ENCODE data around the gene MYH15.

The MYH15 gene

GRCh38 chr3:108500728-108501127 lies 9.7 kb downstream of the MYH15 start:
- Mint-ChIP-seq H3K4me3 (no peak overlapping the region), H3K27me3 (no peaks in the 10 kb centered on the region), H3K9me3 (no peaks in the 10 kb centered on the region), H3K4me1 (ENCODE audit: low read depth in 2 of 2) (no peaks in the 10 kb centered on the region), H3K27ac (no peak overlapping the region), H3K36me3 (ENCODE audit: insufficient read depth) (no peaks in the 10 kb centered on the region)
- ATAC-seq (replicated peaks) (no peak), DNase-seq (no peak)

GRCh38 chr3:108497271-108497670 lies 13.1 kb downstream of the MYH15 start:
- H3K9me3 Mint-ChIP-seq, result no peaks in the 10 kb centered on the region
- ATAC-seq (replicated peaks) (no peak), DNase-seq (no peak)
- H3K36me3 Mint-ChIP-seq (ENCODE audit: insufficient read depth), result no peaks in the 10 kb centered on the region
- H3K4me1 Mint-ChIP-seq (ENCODE audit: low read depth in 2 of 2), result no peaks in the 10 kb centered on the region
- no peak overlapping the region for H3K4me3 Mint-ChIP-seq
- no peak overlapping the region for H3K27ac Mint-ChIP-seq
- H3K27me3 Mint-ChIP-seq, result no peaks in the 10 kb centered on the region

- ATAC-seq (replicated peaks), result no peak
- H3K9me3 Mint-ChIP-seq, result no peaks in the 10 kb centered on the region
- no peak overlapping the region for H3K4me3 Mint-ChIP-seq
- no peak overlapping the region for H3K27ac Mint-ChIP-seq
- H3K27me3 Mint-ChIP-seq, result no peaks in the 10 kb centered on the region
- no peaks in the 10 kb centered on the region for H3K4me1 Mint-ChIP-seq (ENCODE audit: low read depth in 2 of 2)
- no peaks in the 10 kb centered on the region for H3K36me3 Mint-ChIP-seq (ENCODE audit: insufficient read depth)
- DNase-seq, result no peak
Measured at GRCh38 chr3:108495717-108496116, 14.7 kb downstream of the MYH15 start.

GRCh38 chr3:108494906-108495531 lies 15.4 kb downstream of the MYH15 start:
- Mint-ChIP-seq H3K4me1 (ENCODE audit: low read depth in 2 of 2) (peaks cover 0 to under 1% of the 10 kb centered on the region in 2 donors), H3K9me3 (no peaks in the 10 kb centered on the region), H3K36me3 (ENCODE audit: insufficient read depth) (no peaks in the 10 kb centered on the region), H3K4me3 (no peak overlapping the region), H3K27ac (no peak overlapping the region), H3K27me3 (no peaks in the 10 kb centered on the region)
- DNase-seq (no peak), ATAC-seq (replicated peaks) (no peak)

- H3K9me3 Mint-ChIP-seq, result no peaks in the 10 kb centered on the region
Measured at GRCh38 chr3:108493862-108494261, 16.5 kb downstream of the MYH15 start.

GRCh38 chr3:108491456-108491855 lies 18.9 kb downstream of the MYH15 start:
- DNase-seq (no peak), ATAC-seq (replicated peaks) (no peak)
- Mint-ChIP-seq H3K9me3 (no peaks in the 10 kb centered on the region), H3K4me1 (ENCODE audit: low read depth in 2 of 2) (peaks cover 3% of the 10 kb centered on the region in 2 donors), H3K27ac (no peak overlapping the region), H3K36me3 (ENCODE audit: insufficient read depth) (no peaks in the 10 kb centered on the region), H3K4me3 (no peak overlapping the region), H3K27me3 (no peaks in the 10 kb centered on the region)

More at GRCh38 chr3:108493862-108494261, 16.5 kb downstream of the MYH15 start:
- H3K4me1 Mint-ChIP-seq (ENCODE audit: low read depth in 2 of 2), result peaks cover 3% of the 10 kb centered on the region in 2 donors
- H3K27me3 Mint-ChIP-seq, result no peaks in the 10 kb centered on the region
- no peak overlapping the region for H3K27ac Mint-ChIP-seq
- H3K36me3 Mint-ChIP-seq (ENCODE audit: insufficient read depth), result no peaks in the 10 kb centered on the region
- no peak for ATAC-seq (replicated peaks)
- no peak for DNase-seq
- no peak overlapping the region for H3K4me3 Mint-ChIP-seq

- H3K27ac Mint-ChIP-seq, result no peak overlapping the region
- H3K9me3 Mint-ChIP-seq, result no peaks in the 10 kb centered on the region
- H3K27me3 Mint-ChIP-seq, result no peaks in the 10 kb centered on the region
- DNase-seq (peak; percentile 47 to 61 (median 49)), ATAC-seq (replicated peaks) (peak; percentile 89)
- no peak overlapping the region for H3K4me3 Mint-ChIP-seq
- no peaks in the 10 kb centered on the region for H3K36me3 Mint-ChIP-seq (ENCODE audit: insufficient read depth)
- peaks cover 3% of the 10 kb centered on the region in 2 donors for H3K4me1 Mint-ChIP-seq (ENCODE audit: low read depth in 2 of 2)
Measured at GRCh38 chr3:108489776-108490175, 20.6 kb downstream of the MYH15 start.

GRCh38 chr3:108488631-108489030 lies 21.8 kb downstream of the MYH15 start:
- H3K27ac Mint-ChIP-seq, result no peak overlapping the region
- peaks cover 3% of the 10 kb centered on the region in 2 donors for H3K4me1 Mint-ChIP-seq (ENCODE audit: low read depth in 2 of 2)
- no peaks in the 10 kb centered on the region for H3K9me3 Mint-ChIP-seq
- H3K4me3 Mint-ChIP-seq, result no peak overlapping the region
- H3K36me3 Mint-ChIP-seq (ENCODE audit: insufficient read depth), result no peaks in the 10 kb centered on the region
- no peak for ATAC-seq (replicated peaks)
- H3K27me3 Mint-ChIP-seq, result no peaks in the 10 kb centered on the region
- DNase-seq, result no peak

- no peaks in the 10 kb centered on the region for H3K27me3 Mint-ChIP-seq
Measured at GRCh38 chr3:108487439-108487838, 23.0 kb downstream of the MYH15 start.

GRCh38 chr3:108486941-108487340 lies 23.5 kb downstream of the MYH15 start:
- Mint-ChIP-seq H3K27me3 (no peaks in the 10 kb centered on the region), H3K4me1 (ENCODE audit: low read depth in 2 of 2) (peaks cover 3% of the 10 kb centered on the region in 2 donors), H3K36me3 (ENCODE audit: insufficient read depth) (no peaks in the 10 kb centered on the region), H3K27ac (no peak overlapping the region), H3K9me3 (no peaks in the 10 kb centered on the region), H3K4me3 (no peak overlapping the region)
- DNase-seq (no peak), ATAC-seq (replicated peaks) (no peak)

More at GRCh38 chr3:108487439-108487838, 23.0 kb downstream of the MYH15 start:
- H3K4me3 Mint-ChIP-seq, result no peak overlapping the region
- ATAC-seq (replicated peaks), result no peak
- no peak for DNase-seq
- H3K36me3 Mint-ChIP-seq (ENCODE audit: insufficient read depth), result no peaks in the 10 kb centered on the region
- H3K9me3 Mint-ChIP-seq, result no peaks in the 10 kb centered on the region
- no peak overlapping the region for H3K27ac Mint-ChIP-seq
- peaks cover 3% of the 10 kb centered on the region in 2 donors for H3K4me1 Mint-ChIP-seq (ENCODE audit: low read depth in 2 of 2)

GRCh38 chr3:108486338-108486737 lies 24.1 kb downstream of the MYH15 start:
- Mint-ChIP-seq H3K4me3 (no peak overlapping the region), H3K27ac (no peak overlapping the region), H3K9me3 (no peaks in the 10 kb centered on the region), H3K36me3 (ENCODE audit: insufficient read depth) (no peaks in the 10 kb centered on the region), H3K4me1 (ENCODE audit: low read depth in 2 of 2) (peaks cover 3% of the 10 kb centered on the region in 2 donors), H3K27me3 (no peaks in the 10 kb centered on the region)
- ATAC-seq (replicated peaks) (no peak), DNase-seq (no peak)

- H3K36me3 Mint-ChIP-seq (ENCODE audit: insufficient read depth), result no peaks in the 10 kb centered on the region
- no peak for DNase-seq
- H3K9me3 Mint-ChIP-seq, result no peaks in the 10 kb centered on the region
- no peak overlapping the region for H3K4me3 Mint-ChIP-seq
- H3K27me3 Mint-ChIP-seq, result no peaks in the 10 kb centered on the region
- peaks cover 3% of the 10 kb centered on the region in 2 donors for H3K4me1 Mint-ChIP-seq (ENCODE audit: low read depth in 2 of 2)
- no peak overlapping the region for H3K27ac Mint-ChIP-seq
- no peak for ATAC-seq (replicated peaks)
Measured at GRCh38 chr3:108485146-108485545, 25.2 kb downstream of the MYH15 start.

- no peak for ATAC-seq (replicated peaks)
- H3K36me3 Mint-ChIP-seq (ENCODE audit: insufficient read depth), result no peaks in the 10 kb centered on the region
- DNase-seq, result no peak
- H3K27ac Mint-ChIP-seq, result no peak overlapping the region
- H3K9me3 Mint-ChIP-seq, result no peaks in the 10 kb centered on the region
- no peaks in the 10 kb centered on the region for H3K4me1 Mint-ChIP-seq (ENCODE audit: low read depth in 2 of 2)
- H3K27me3 Mint-ChIP-seq, result peaks cover 0 to 6% of the 10 kb centered on the region in 2 donors
- no peak overlapping the region for H3K4me3 Mint-ChIP-seq
Measured at GRCh38 chr3:108479224-108479623, 31.2 kb downstream of the MYH15 start.

- H3K4me3 Mint-ChIP-seq, result no peak overlapping the region
- DNase-seq, result peak; percentile 37 to 45 (median 45)
- no peaks in the 10 kb centered on the region for H3K9me3 Mint-ChIP-seq
- peaks cover 0 to 11% of the 10 kb centered on the region in 2 donors for H3K27me3 Mint-ChIP-seq
- ATAC-seq (replicated peaks), result peak; percentile 81
- H3K4me1 Mint-ChIP-seq (ENCODE audit: low read depth in 2 of 2), result no peaks in the 10 kb centered on the region
- no peak overlapping the region for H3K27ac Mint-ChIP-seq
- H3K36me3 Mint-ChIP-seq (ENCODE audit: insufficient read depth), result no peaks in the 10 kb centered on the region
Measured at GRCh38 chr3:108477511-108478147, 32.8 kb downstream of the MYH15 start.

Data from effector memory CD8-positive, alpha-beta T cell (primary cell).